ENCODE measurements around the gene ZNF341. TPM values are rescaled to one million over a fixed set of nuclear protein-coding genes. Genes with fewer than 3 reads are reported as not detected.
"Not testable (repeated sequence)": the region's sequence is repeated elsewhere in the genome, so short reads cannot be mapped to it uniquely, and the experiment has no call there.

Gene ZNF341
- total and polyA plus RNA-seq, 2 donors: 1.4 to 3.1 TPM

- 89% methylated on average over 5 of the region's 5 CpGs for WGBS
- H3K36me3 ChIP-seq (ENCODE audit: insufficient read depth): no peaks in the 10 kb centered on the region
- H3K27ac ChIP-seq (ENCODE audit: low read depth): no peak overlapping the region
- no peak overlapping the region for H3K4me3 ChIP-seq (ENCODE audit: low read depth, low read length)
- no peaks in the 10 kb centered on the region for H3K4me1 ChIP-seq (ENCODE audit: insufficient read depth)
- no peak for DNase-seq (ENCODE audit: extremely low spot score)
Observed at GRCh38 chr20:33753763-33754162, 22.0 kb downstream of the ZNF341 start.

- H3K36me3 ChIP-seq (ENCODE audit: insufficient read depth); H3K4me1 ChIP-seq (ENCODE audit: insufficient read depth); H3K27ac ChIP-seq (ENCODE audit: low read depth); DNase-seq (ENCODE audit: extremely low spot score); H3K4me3 ChIP-seq (ENCODE audit: low read depth, low read length): not testable (repeated sequence)
- WGBS: 89% methylated on average over 10 of the region's 10 CpGs
Observed at GRCh38 chr20:33755936-33756490, 24.2 kb downstream of the ZNF341 start.

GRCh38 chr20:33757046-33757445 lies 25.2 kb downstream of the ZNF341 start:
- Histone ChIP-seq H3K27ac (ENCODE audit: low read depth) (no peak overlapping the region), H3K36me3 (ENCODE audit: insufficient read depth) (no peaks in the 10 kb centered on the region), H3K4me1 (ENCODE audit: insufficient read depth) (no peaks in the 10 kb centered on the region), H3K4me3 (ENCODE audit: low read depth, low read length) (no peak overlapping the region)
- 98% methylated on average over 10 of the region's 10 CpGs for WGBS
- DNase-seq (ENCODE audit: extremely low spot score): no peak

- DNase-seq (ENCODE audit: extremely low spot score): no peak
- 85% methylated on average over 1 of the region's 1 CpG for WGBS
- H3K4me3 ChIP-seq (ENCODE audit: low read depth, low read length): no peak overlapping the region
- no peaks in the 10 kb centered on the region for H3K36me3 ChIP-seq (ENCODE audit: insufficient read depth)
- no peak overlapping the region for H3K27ac ChIP-seq (ENCODE audit: low read depth)
- no peaks in the 10 kb centered on the region for H3K4me1 ChIP-seq (ENCODE audit: insufficient read depth)
Observed at GRCh38 chr20:33757458-33757857, 25.7 kb downstream of the ZNF341 start.

GRCh38 chr20:33761698-33762250 lies 30.0 kb downstream of the ZNF341 start:
- H3K4me1 ChIP-seq (ENCODE audit: insufficient read depth): no peaks in the 10 kb centered on the region
- WGBS: 95% methylated on average over 13 of the region's 13 CpGs
- H3K27ac ChIP-seq (ENCODE audit: low read depth): no peak overlapping the region
- H3K36me3 ChIP-seq (ENCODE audit: insufficient read depth): no peaks in the 10 kb centered on the region
- no peak overlapping the region for H3K4me3 ChIP-seq (ENCODE audit: low read depth, low read length)
- DNase-seq (ENCODE audit: extremely low spot score): no peak

- Histone ChIP-seq H3K36me3 (ENCODE audit: insufficient read depth) (no peaks in the 10 kb centered on the region), H3K4me1 (ENCODE audit: insufficient read depth) (no peaks in the 10 kb centered on the region), H3K4me3 (ENCODE audit: low read depth, low read length) (no peak overlapping the region), H3K27ac (ENCODE audit: low read depth) (no peak overlapping the region)
- DNase-seq (ENCODE audit: extremely low spot score): no peak
- WGBS: 88% methylated on average over 2 of the region's 2 CpGs
Observed at GRCh38 chr20:33765099-33765498, 33.3 kb downstream of the ZNF341 start.

- H3K4me3 ChIP-seq (ENCODE audit: low read depth, low read length): no peak overlapping the region
- no peaks in the 10 kb centered on the region for H3K36me3 ChIP-seq (ENCODE audit: insufficient read depth)
- DNase-seq (ENCODE audit: extremely low spot score): no peak
- 96% methylated on average over 5 of the region's 5 CpGs for WGBS
- no peaks in the 10 kb centered on the region for H3K4me1 ChIP-seq (ENCODE audit: insufficient read depth)
- no peak overlapping the region for H3K27ac ChIP-seq (ENCODE audit: low read depth)
Observed at GRCh38 chr20:33765592-33765991, 33.8 kb downstream of the ZNF341 start.

- no peak overlapping the region for H3K27ac ChIP-seq (ENCODE audit: low read depth)
- H3K36me3 ChIP-seq (ENCODE audit: insufficient read depth): no peaks in the 10 kb centered on the region
- DNase-seq (ENCODE audit: extremely low spot score): no peak
- H3K4me1 ChIP-seq (ENCODE audit: insufficient read depth): no peaks in the 10 kb centered on the region
- H3K4me3 ChIP-seq (ENCODE audit: low read depth, low read length): no peak overlapping the region
- WGBS: 94% methylated on average over 9 of the region's 9 CpGs
Observed at GRCh38 chr20:33766686-33767085, 34.9 kb downstream of the ZNF341 start.

- Histone ChIP-seq H3K4me1 (ENCODE audit: insufficient read depth) (no peaks in the 10 kb centered on the region), H3K36me3 (ENCODE audit: insufficient read depth) (no peaks in the 10 kb centered on the region), H3K4me3 (ENCODE audit: low read depth, low read length) (no peak overlapping the region), H3K27ac (ENCODE audit: low read depth) (no peak overlapping the region)
- DNase-seq (ENCODE audit: extremely low spot score): no peak
- 94% methylated on average over 2 of the region's 2 CpGs for WGBS
Observed at GRCh38 chr20:33767777-33768138, 36.0 kb downstream of the ZNF341 start.

- Histone ChIP-seq H3K36me3 (ENCODE audit: insufficient read depth) (no peaks in the 10 kb centered on the region), H3K27ac (ENCODE audit: low read depth) (no peak overlapping the region), H3K4me3 (ENCODE audit: low read depth, low read length) (no peak overlapping the region), H3K4me1 (ENCODE audit: insufficient read depth) (no peaks in the 10 kb centered on the region)
- WGBS: 86% methylated on average over 4 of the region's 4 CpGs
- no peak for DNase-seq (ENCODE audit: extremely low spot score)
Observed at GRCh38 chr20:33769043-33769442, 37.2 kb downstream of the ZNF341 start.

GRCh38 chr20:33770005-33770404 lies 38.2 kb downstream of the ZNF341 start:
- DNase-seq (ENCODE audit: extremely low spot score): no peak
- H3K4me3 ChIP-seq (ENCODE audit: low read depth, low read length): no peak overlapping the region
- WGBS: 73% methylated on average over 10 of the region's 10 CpGs
- no peak overlapping the region for H3K27ac ChIP-seq (ENCODE audit: low read depth)
- H3K36me3 ChIP-seq (ENCODE audit: insufficient read depth): no peaks in the 10 kb centered on the region
- H3K4me1 ChIP-seq (ENCODE audit: insufficient read depth): no peaks in the 10 kb centered on the region

- H3K27ac ChIP-seq (ENCODE audit: low read depth): no peak overlapping the region
- H3K4me1 ChIP-seq (ENCODE audit: insufficient read depth): no peaks in the 10 kb centered on the region
- WGBS: 92% methylated on average over 5 of the region's 5 CpGs
- no peak overlapping the region for H3K4me3 ChIP-seq (ENCODE audit: low read depth, low read length)
- H3K36me3 ChIP-seq (ENCODE audit: insufficient read depth): no peaks in the 10 kb centered on the region
- DNase-seq (ENCODE audit: extremely low spot score): no peak
Observed at GRCh38 chr20:33771938-33772337, 40.1 kb downstream of the ZNF341 start.

- Histone ChIP-seq H3K36me3 (ENCODE audit: insufficient read depth) (no peaks in the 10 kb centered on the region), H3K4me1 (ENCODE audit: insufficient read depth) (no peaks in the 10 kb centered on the region), H3K4me3 (ENCODE audit: low read depth, low read length) (no peak overlapping the region), H3K27ac (ENCODE audit: low read depth) (no peak overlapping the region)
- WGBS: 96% methylated on average over 3 of the region's 3 CpGs
- no peak for DNase-seq (ENCODE audit: extremely low spot score)
Observed at GRCh38 chr20:33772439-33772838, 40.6 kb downstream of the ZNF341 start.

- no peaks in the 10 kb centered on the region for H3K4me1 ChIP-seq (ENCODE audit: insufficient read depth)
- DNase-seq (ENCODE audit: extremely low spot score): no peak
- H3K36me3 ChIP-seq (ENCODE audit: insufficient read depth): no peaks in the 10 kb centered on the region
- no peak overlapping the region for H3K27ac ChIP-seq (ENCODE audit: low read depth)
- H3K4me3 ChIP-seq (ENCODE audit: low read depth, low read length): no peak overlapping the region
- WGBS: 65% methylated on average over 2 of the region's 2 CpGs
Observed at GRCh38 chr20:33773412-33774089, 41.8 kb downstream of the ZNF341 start.
